ENCODE measurements around the gene SEMA6B.

GRCh38 chr19:4524808-4525562 lies 34.5 kb downstream of the SEMA6B start:
- no peak for TF ChIP-seq EP300 (IDR thresholded peaks at IDR 0.05)
- peak; percentile 63 to 88 (median 64) for TF ChIP-seq CTCF (IDR thresholded peaks at IDR 0.05)
- TF ChIP-seq POLR2AphosphoS5 (IDR thresholded peaks at IDR 0.05), result no peak
- TF ChIP-seq POLR2A (IDR thresholded peaks at IDR 0.05; ENCODE audit: low read depth), result no peak

All from esophagus muscularis mucosa (tissue), 4 donors.